Activated T-cell treated with anti-CD3 and anti-CD28 coated beads, Interleukin-2, amount 50 U/mL, for 24 hours (primary cell): Measurements from ENCODE around the gene PRKCE.

Experiments
- DNase-seq: peaks from one replicate; pipeline ENCODE4 v3.0.0-alpha.2; 2020
- H3K27ac Mint-ChIP-seq: 2 replicates; pipeline ENCODE4 v1.8.0; 2020; ENCODE audit warnings: mild to moderate bottlenecking, mixed read lengths
- H3K27me3 Mint-ChIP-seq: 2 replicates; pipeline ENCODE4 v1.8.0; 2020; ENCODE audit warnings: mixed read lengths
- H3K36me3 Mint-ChIP-seq: 2 replicates; pipeline ENCODE4 v1.8.0; 2020; ENCODE audit warnings: low read depth, mixed read lengths
- H3K4me1 Mint-ChIP-seq: 2 replicates; pipeline ENCODE4 v1.8.0; 2020; ENCODE audit warnings: low read depth, mixed read lengths
- H3K4me3 Mint-ChIP-seq: 2 replicates; pipeline ENCODE4 v1.8.0; 2020; ENCODE audit warnings: mild to moderate bottlenecking, moderate library complexity, mixed read lengths
- H3K9me3 Mint-ChIP-seq: 2 replicates; pipeline ENCODE4 v1.8.0; 2020; ENCODE audit warnings: mixed read lengths

PRKCE gene

DNA sequence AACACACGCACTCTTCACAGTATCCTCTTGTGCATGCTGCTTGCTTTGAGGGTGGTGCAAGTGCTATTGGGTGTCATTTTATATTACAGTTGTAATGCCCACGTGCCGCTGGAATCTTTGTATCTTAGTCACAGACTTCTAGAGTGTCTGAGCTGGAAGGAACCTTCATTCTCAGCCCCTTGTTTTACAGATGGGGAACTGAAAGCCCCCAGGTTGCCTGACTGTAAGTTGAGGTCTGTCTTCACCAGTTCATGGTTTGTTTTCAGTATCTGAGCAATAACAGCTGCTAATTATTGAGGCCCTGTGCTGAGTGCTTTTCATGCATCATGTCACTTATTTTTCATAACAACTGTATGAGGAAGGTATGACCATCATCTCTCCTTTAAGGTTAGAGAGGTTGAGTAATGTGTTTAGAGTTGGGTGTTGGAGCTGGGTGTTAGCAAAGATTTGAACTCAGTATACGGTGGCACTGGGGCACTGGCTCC, 77.0 kb downstream of the PRKCE start:
- Mint-ChIP-seq H3K4me1 (peaks cover 10% of the 10 kb centered on the region), H3K27ac (no peak overlapping the region), H3K4me3 (no peak overlapping the region), H3K9me3 (no peaks in the 10 kb centered on the region), H3K27me3 (no peaks in the 10 kb centered on the region), H3K36me3 (no peaks in the 10 kb centered on the region)
- no peak for DNase-seq

DNA sequence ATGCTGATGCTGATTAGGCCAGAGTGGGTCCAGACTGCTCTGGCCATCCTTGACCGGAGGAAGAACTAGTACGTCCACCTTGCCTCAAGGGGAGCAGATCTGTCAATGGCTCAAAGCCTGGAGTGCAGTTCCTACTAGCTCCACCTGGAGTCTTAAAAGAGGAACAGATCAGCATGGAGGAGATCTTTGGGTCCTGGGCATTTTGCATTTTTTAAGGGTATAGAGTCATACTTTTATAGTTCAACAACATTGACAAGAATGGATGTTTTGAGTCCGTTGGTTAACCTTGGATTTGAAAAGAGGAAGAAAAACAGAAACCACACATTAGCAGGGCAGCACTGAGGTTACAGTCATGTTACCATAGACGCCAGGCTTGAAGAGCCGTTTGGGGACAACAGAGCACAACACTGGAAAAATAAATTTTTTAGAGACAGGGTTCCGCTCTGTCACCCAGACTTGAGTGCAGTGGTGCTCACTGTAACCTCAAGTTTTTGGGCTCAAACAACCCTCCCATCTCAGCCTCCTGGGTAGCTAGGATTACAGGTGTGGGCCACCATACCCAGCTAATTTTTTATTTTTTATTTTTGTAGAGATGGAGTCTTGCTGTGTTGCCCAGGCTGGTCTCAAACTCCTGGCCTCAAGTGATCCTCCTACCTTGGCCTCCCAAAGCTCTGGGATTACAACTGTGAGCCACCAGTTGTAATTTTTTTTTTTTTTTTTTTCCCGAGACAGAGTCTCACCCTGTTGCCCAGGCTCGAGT, 78.5 kb downstream of the PRKCE start:
- DNase-seq: no peak
- Mint-ChIP-seq H3K27me3 (no peaks in the 10 kb centered on the region), H3K4me3 (no peak overlapping the region), H3K27ac (no peak overlapping the region), H3K9me3 (no peaks in the 10 kb centered on the region), H3K4me1 (no peaks in the 10 kb centered on the region), H3K36me3 (no peaks in the 10 kb centered on the region)

DNA sequence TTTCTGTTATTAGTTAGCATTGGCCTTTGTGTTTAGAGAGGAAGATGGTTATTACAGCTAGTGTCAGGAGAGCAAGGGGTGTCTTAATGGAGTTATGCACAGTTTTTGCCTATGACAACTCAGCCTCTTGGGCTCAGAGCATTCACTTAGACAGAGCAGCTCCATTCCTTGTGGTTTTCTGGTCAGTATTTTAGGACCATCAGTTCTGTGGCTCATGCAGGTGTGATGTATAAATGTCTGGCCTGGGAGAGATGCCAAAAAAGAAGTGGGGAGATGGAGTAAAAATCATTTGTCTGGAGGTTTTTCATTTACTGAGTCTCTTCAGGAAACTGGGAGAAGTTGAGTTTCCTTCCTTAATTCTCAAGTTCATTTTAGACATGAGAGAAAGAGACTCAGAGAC, 79.7 kb downstream of the PRKCE start:
- DNase-seq: no peak
- no peak overlapping the region for H3K4me3 Mint-ChIP-seq
- H3K27me3 Mint-ChIP-seq: no peaks in the 10 kb centered on the region
- no peaks in the 10 kb centered on the region for H3K9me3 Mint-ChIP-seq
- H3K36me3 Mint-ChIP-seq: no peaks in the 10 kb centered on the region
- no peak overlapping the region for H3K27ac Mint-ChIP-seq
- H3K4me1 Mint-ChIP-seq: no peaks in the 10 kb centered on the region

DNA sequence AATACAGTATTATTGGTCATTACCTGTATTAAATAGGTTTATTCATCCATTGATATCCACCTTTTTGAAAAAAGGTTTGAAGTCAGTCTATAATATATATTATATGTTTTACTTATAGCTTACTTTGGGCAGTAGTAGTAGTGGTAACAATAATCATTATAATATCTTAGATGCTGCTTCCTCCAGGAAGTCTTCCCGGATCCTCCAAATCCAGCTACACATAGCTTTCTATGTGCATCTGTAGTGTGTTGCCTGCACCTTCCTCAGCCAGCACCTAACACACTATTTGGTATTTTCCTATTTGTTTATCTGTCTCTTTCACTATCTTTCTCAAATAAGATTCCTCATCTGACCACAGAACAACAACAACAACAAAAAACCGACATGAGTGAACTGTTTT, 81.0 kb downstream of the PRKCE start:
- no peaks in the 10 kb centered on the region for H3K36me3 Mint-ChIP-seq
- no peaks in the 10 kb centered on the region for H3K4me1 Mint-ChIP-seq
- no peak overlapping the region for H3K27ac Mint-ChIP-seq

DNA sequence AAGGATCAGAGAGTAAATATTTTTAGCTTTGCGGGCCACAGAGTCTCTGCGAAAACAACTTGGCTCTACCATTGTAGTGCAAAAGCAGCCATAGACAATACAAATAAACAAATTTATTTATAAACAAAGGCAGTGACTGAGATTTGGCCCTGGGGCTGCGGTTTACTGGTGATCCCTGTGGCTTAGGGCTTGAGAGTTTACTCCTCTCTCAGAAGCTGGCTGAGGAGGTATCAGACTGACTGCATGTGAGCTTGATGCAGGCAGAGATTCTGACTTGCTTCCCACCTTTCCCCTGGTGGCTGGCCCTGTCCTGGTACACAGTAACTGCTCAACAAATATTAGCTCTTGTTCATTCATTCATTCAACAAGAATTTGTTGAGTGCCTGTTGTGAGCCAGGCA, 81.5 kb downstream of the PRKCE start:
- Mint-ChIP-seq H3K4me3 (no peak overlapping the region), H3K4me1 (no peaks in the 10 kb centered on the region)

More for the DNA sequence above, 81.0 kb downstream of the PRKCE start:
- no peaks in the 10 kb centered on the region for H3K9me3 Mint-ChIP-seq
- H3K27me3 Mint-ChIP-seq: no peaks in the 10 kb centered on the region
- no peak for DNase-seq
- H3K4me3 Mint-ChIP-seq: no peak overlapping the region

DNA sequence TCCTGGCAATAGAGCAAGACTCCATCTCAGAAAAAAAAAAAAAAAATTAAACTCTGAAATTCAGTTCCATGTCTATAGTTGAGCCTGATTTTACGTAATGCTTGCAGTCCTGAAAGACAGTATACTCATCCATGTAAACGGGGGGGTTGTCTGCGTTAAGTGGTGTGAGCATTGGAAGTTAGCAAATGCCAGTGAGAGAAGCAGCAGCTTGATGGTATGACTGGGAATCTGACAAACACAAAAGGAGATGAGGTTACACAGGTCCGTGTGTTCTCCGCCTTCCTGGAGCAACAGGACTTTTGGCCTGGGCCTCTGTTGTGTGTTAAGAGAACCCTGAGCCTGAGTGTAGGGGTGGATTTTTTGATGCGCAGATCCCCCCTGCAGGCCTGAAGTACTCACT, 82.9 kb downstream of the PRKCE start:
- DNase-seq: no peak
- Mint-ChIP-seq H3K9me3 (no peaks in the 10 kb centered on the region), H3K36me3 (no peaks in the 10 kb centered on the region), H3K4me3 (no peak overlapping the region), H3K4me1 (peaks cover 1% of the 10 kb centered on the region), H3K27me3 (no peaks in the 10 kb centered on the region), H3K27ac (no peak overlapping the region)

More for the DNA sequence above, 81.5 kb downstream of the PRKCE start:
- DNase-seq: no peak
- Mint-ChIP-seq H3K27ac (no peak overlapping the region), H3K36me3 (no peaks in the 10 kb centered on the region), H3K27me3 (no peaks in the 10 kb centered on the region), H3K9me3 (no peaks in the 10 kb centered on the region)

DNA sequence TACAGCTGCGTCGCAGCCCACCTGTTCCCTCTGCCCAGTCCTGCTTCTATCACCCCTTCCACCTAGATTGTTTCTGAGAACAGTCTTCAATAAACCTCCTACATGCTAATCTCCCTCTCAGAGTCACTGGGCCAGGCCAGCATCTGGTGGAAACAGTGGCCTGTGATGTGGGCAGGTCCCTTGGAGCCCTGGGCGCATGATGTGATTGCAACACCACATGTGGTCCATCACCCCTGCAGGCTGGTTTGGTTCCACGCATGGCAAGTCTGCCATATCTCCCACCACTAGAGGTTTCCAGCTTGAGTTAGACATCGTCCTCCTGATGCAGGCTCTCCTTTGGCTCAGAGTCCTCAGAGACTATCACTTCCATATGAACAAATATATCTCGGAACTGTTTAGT, 83.5 kb downstream of the PRKCE start:
- Mint-ChIP-seq H3K9me3 (no peaks in the 10 kb centered on the region), H3K4me1 (peaks cover 5% of the 10 kb centered on the region), H3K27ac (no peak overlapping the region), H3K36me3 (no peaks in the 10 kb centered on the region), H3K27me3 (no peaks in the 10 kb centered on the region), H3K4me3 (no peak overlapping the region)
- DNase-seq: no peak

DNA sequence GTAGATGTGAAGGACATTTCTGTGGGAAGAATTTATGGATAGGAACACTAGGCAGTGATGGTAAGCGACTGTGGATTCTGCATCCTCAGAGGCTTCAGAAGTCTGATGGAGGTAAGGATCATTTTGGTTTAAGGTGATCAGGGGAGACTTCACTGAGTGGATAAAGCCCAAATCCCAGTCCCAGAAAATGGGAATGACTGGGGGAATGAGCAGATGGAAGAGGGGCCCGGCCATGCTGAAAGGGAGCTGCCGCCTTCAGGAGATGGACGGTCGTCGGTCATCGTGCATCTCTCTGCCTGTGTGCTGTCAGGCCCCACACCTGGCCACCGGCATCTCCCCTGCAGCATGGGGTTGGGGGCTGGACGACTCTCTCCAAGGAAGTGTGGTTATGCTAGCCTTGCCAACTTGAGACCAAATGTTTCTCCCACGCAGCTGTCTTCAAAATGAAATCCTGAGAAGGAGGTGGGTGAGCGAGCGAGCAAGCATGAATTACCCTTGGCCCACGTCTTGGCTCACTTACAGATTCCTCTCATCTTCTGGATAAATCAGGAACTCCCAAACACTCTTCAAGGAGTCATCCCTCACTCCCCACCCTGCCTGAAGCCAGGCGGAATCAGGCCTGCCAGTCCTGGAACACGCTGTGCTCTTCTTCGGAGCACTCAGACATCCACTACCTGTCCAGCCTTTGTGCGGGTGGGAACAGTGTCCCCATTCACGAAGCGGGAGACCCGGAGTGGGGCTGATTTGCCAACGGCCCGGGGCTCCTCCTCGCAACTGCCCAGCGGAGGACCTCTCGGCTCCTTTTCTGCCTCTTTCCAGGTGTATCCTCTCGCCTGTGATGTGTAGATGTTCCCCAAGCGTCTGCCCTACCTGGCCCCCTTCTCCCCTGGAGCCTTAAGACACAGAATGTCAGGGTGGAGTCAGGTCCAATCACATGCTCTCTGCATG, 85.6 kb downstream of the PRKCE start:
- no peak overlapping the region for H3K27ac Mint-ChIP-seq
- no peak overlapping the region for H3K4me3 Mint-ChIP-seq
- H3K27me3 Mint-ChIP-seq: no peaks in the 10 kb centered on the region
- no peaks in the 10 kb centered on the region for H3K9me3 Mint-ChIP-seq
- no peaks in the 10 kb centered on the region for H3K36me3 Mint-ChIP-seq
- peaks cover 5% of the 10 kb centered on the region for H3K4me1 Mint-ChIP-seq
- DNase-seq: no peak

DNA sequence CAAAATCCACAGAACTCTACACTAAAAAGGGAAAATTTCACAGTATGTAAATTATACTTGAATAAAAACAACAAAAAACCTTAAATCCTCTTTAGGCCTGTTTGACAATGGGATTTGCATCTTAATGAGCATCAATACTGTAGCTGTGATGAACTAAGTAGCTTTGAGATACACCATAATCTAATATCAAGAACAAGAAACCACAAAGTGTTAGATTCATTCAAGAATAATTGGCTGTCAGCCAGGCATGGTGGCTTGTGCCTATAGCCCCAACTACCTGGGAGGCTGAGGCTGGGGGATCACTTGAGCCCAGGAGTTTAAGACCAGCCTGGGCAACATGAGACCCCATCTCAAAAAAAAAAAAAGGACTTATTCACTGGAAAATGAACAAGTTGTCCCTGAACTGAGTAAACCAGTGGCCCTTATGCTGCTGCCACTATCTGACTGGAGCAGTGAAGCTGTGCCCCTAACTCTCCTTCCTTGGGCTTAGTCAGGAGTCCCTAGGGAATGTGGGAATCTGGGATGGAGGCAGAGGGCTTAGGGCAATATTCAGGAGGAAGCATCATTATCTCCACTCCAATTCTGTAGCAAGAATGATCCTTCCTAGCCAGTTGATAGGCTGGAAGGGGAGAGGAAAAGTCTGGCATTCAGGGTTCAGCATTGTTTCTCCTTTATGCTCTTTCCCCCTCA, 88.5 kb downstream of the PRKCE start:
- H3K27me3 Mint-ChIP-seq: no peaks in the 10 kb centered on the region
- H3K4me3 Mint-ChIP-seq: no peak overlapping the region
- no peaks in the 10 kb centered on the region for H3K9me3 Mint-ChIP-seq
- peak overlapping the region; percentile 26 for H3K27ac Mint-ChIP-seq
- DNase-seq: no peak
- H3K4me1 Mint-ChIP-seq: peaks cover 5% of the 10 kb centered on the region
- no peaks in the 10 kb centered on the region for H3K36me3 Mint-ChIP-seq

DNA sequence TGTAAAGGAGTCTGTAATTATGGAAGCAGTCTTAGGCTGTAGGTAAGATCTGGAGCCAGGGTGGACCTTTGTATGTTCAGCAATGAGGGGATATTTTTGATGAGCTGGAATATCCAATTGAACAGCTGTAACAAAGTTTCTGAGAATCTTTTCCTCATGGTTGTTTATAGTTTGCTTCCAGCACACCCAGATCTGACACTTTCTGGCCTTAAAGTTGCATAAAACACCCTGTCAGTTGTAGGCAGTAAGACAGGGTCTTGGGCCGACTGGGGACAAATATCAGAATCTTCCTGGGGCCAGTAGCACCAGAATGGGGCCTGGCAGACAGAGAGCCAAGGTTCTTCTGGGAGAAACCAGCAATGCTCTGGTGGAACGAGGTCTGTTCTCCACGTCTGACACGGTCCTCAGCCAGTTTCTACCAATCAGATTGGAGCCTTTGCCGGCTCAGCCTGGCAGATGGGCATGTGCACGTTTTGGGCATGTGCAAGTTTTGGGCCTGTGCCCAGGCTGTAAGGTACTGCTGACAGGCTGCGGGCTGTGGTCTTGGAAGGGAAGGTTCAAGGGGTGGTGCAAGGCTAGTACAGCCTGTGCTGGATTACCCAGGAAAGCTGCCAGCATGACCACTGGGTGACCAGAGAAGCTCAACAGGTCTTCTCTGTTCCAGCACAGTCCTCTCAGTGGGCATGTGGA, 89.8 kb downstream of the PRKCE start:
- Mint-ChIP-seq H3K27ac (no peak overlapping the region), H3K9me3 (no peaks in the 10 kb centered on the region), H3K4me3 (no peak overlapping the region), H3K27me3 (no peaks in the 10 kb centered on the region), H3K36me3 (no peaks in the 10 kb centered on the region), H3K4me1 (peaks cover 5% of the 10 kb centered on the region)
- no peak for DNase-seq

DNA sequence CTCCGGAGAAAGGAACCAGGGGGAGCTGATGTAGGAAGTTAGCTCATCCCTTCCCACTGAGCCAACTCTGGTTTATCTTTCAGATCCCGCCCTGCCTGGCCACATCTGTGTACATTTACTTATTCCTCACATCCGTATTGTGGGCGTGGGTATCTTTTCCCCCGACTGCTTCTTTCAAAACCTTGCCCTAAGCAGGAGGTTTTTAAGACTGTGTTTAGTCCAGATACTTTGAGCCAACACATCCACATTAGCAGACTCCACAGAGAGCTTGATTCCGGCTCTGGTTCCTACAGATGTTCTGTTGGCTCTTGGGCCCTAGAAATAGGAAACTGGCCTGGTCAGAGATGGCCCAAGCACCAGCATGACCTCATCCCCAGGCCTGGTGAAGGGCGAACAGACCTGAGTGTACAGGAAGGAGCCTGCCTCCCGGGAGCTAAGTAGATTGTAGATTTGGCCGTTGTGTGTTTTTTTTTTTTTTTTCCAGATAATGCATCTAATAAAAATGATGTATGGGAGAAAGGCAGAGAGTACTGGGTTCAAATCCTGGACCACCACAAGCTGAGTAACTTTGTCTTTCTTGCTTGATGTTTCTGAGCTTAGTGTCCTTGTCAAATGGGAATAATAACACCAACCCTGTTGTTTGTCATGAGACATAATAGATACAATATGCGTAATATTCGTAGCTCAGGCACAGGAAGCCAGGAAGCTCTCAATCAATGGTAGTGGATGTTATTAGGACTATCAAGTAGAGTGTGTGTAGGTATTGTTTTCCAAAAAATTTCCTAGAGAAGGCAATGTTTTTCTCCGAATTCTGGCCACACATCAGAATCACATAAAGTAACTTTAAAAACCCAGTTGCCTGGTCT, 92.3 kb downstream of the PRKCE start:
- no peak overlapping the region for H3K4me3 Mint-ChIP-seq

DNA sequence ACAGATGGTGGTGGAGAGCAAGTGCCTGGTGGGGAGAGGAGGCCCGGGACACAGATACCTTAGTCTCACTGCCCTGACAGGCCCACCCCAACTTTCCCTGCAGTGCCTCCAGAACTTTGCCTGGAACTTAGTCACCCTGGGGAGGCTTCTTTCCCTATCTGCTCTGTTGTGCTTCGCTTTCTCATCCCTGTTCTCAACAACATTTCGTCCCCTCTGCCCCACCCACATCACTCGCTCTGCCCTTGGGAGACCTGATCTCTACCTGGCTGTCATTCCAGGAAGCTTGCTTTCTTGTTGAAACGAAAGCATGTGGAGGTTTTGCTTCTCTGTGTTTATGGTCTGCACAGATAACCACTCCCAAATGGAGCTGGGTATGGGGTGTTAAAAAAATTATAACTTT, 93.8 kb downstream of the PRKCE start:
- no peak for DNase-seq
- Mint-ChIP-seq H3K36me3 (peaks cover 3% of the 10 kb centered on the region), H3K27me3 (no peaks in the 10 kb centered on the region), H3K4me1 (peaks cover 16% of the 10 kb centered on the region), H3K9me3 (peaks cover 3% of the 10 kb centered on the region), H3K4me3 (no peak overlapping the region), H3K27ac (no peak overlapping the region)

More for the DNA sequence above, 92.3 kb downstream of the PRKCE start:
- Mint-ChIP-seq H3K27ac (no peak overlapping the region), H3K4me1 (peaks cover 9% of the 10 kb centered on the region), H3K36me3 (peaks cover 3% of the 10 kb centered on the region), H3K9me3 (peaks cover 3% of the 10 kb centered on the region), H3K27me3 (no peaks in the 10 kb centered on the region)
- DNase-seq: no peak

DNA sequence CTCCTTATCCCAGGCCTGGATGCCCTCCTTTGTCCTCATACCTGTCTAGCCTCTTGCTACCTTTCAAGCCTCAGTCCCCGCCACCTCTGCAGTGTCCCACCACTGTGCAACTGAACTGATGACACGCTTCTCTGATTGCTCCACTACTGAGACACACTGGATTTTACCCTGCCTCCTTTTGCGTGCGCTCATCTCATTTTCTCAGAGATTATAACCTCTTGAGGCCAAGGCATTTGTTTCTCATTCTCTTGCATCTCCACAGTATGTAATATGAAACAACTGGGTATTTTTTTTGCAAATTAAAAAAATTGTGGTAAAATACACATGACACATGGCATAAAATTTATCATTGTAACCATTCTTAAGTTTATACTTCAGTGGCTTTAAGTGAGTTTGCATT, 95.4 kb downstream of the PRKCE start:
- H3K27ac Mint-ChIP-seq: no peak overlapping the region
- H3K36me3 Mint-ChIP-seq: peaks cover 3% of the 10 kb centered on the region
- H3K4me1 Mint-ChIP-seq: peaks cover 28% of the 10 kb centered on the region
- H3K4me3 Mint-ChIP-seq: no peak overlapping the region
- no peak for DNase-seq
- no peaks in the 10 kb centered on the region for H3K27me3 Mint-ChIP-seq
- peaks cover 3% of the 10 kb centered on the region for H3K9me3 Mint-ChIP-seq
